ENCODE measurements around the gene EIF2D. TPM values are rescaled to one million over a fixed set of nuclear protein-coding genes. Genes with fewer than 3 reads are reported as not detected.
A peak's percentile ranks its signal among the peaks of the same experiment; 100 is the strongest.

Gene EIF2D
- total RNA-seq, 6 donors from 2014 or later: 32.6 to 84.9 (median 45.4) TPM

- Histone ChIP-seq H3K4me3 (peak overlapping the region in 1 of 4 donors; percentile 80), H3K4me1 (peaks cover 9 to 34% (median 20%) of the 10 kb centered on the region in 4 donors), H3K27ac (no peak overlapping the region), H3K9me3 (no peaks in the 10 kb centered on the region), H3K27me3 (no peaks in the 10 kb centered on the region), H3K36me3 (no peaks in the 10 kb centered on the region)
- TF ChIP-seq CTCF (IDR thresholded peaks at IDR 0.05): no peak
- TF ChIP-seq EP300 (IDR thresholded peaks at IDR 0.05): no peak
- TF ChIP-seq POLR2AphosphoS5 (IDR thresholded peaks at IDR 0.05): no peak
- no peak for TF ChIP-seq POLR2A (IDR thresholded peaks at IDR 0.05)
- WGBS, 2 donors: 56 to 61% methylated on average over 4 of the region's 4 CpGs
- no peak for DNase-seq
- ATAC-seq (ENCODE audit: low FRiP score in 2 of 2): no peak
Observed at GRCh38 chr1:206636671-206637070, 24.4 kb upstream of the EIF2D start.

GRCh38 chr1:206635978-206636345 lies 23.7 kb upstream of the EIF2D start:
- ATAC-seq (ENCODE audit: low FRiP score in 2 of 2) (no peak), DNase-seq (no peak)
- WGBS, 2 donors: 6% methylated on average over 11 to 14 of the region's 14 CpGs
- TF ChIP-seq EP300 (IDR thresholded peaks at IDR 0.05): no peak
- no peak for TF ChIP-seq CTCF (IDR thresholded peaks at IDR 0.05)
- no peak for TF ChIP-seq POLR2A (IDR thresholded peaks at IDR 0.05)
- TF ChIP-seq POLR2AphosphoS5 (IDR thresholded peaks at IDR 0.05): no peak
- H3K4me1 ChIP-seq: peaks cover 9 to 37% (median 20%) of the 10 kb centered on the region in 4 donors
- H3K27me3 ChIP-seq: no peaks in the 10 kb centered on the region
- H3K27ac ChIP-seq: peak overlapping the region; percentile 75 to 88 (median 80)
- H3K9me3 ChIP-seq: no peaks in the 10 kb centered on the region
- H3K36me3 ChIP-seq: no peaks in the 10 kb centered on the region
- H3K4me3 ChIP-seq: peak overlapping the region; percentile 79 to 91 (median 80)

- TF ChIP-seq CTCF (IDR thresholded peaks at IDR 0.05) (peak in 5 of 6 experiments; percentile 16 to 32 (median 31)), POLR2AphosphoS5 (IDR thresholded peaks at IDR 0.05) (peak; percentile 96 to 99), EP300 (IDR thresholded peaks at IDR 0.05) (peak in 1 of 4 donors; percentile 55), POLR2A (IDR thresholded peaks at IDR 0.05) (peak in 3 of 4 donors; percentile 78 to 95 (median 80))
- 1% methylated on average over 19 to 42 of the region's 84 CpGs for WGBS, 2 donors
- H3K4me3 ChIP-seq: peak within 1 kb of the TSS; percentile 79 to 91 (median 80)
Observed at GRCh38 chr1:206635080-206635977, 23.1 kb upstream of the EIF2D start, which contains the start of gene DYRK3. Gene DYRK3, plus strand, starts transcription at chr1:206635536. Its CDS starts 168 bp downstream, at chr1:206635704.

GRCh38 chr1:206634365-206635079 lies 22.3 kb upstream of the EIF2D start:
- Histone ChIP-seq H3K4me3 (peak overlapping the region in 3 of 4 donors; percentile 79 to 91 (median 80)), H3K27me3 (no peaks in the 10 kb centered on the region), H3K4me1 (peaks cover 9 to 39% (median 20%) of the 10 kb centered on the region in 4 donors), H3K36me3 (no peaks in the 10 kb centered on the region), H3K27ac (peak overlapping the region; percentile 75 to 88 (median 80)), H3K9me3 (no peaks in the 10 kb centered on the region)
- peak; percentile 85 to 89 for ATAC-seq (ENCODE audit: low FRiP score in 2 of 2)
- TF ChIP-seq CTCF (IDR thresholded peaks at IDR 0.05) (peak; percentile 66 to 80 (median 74)), POLR2AphosphoS5 (IDR thresholded peaks at IDR 0.05) (no peak)
- peak in 1 of 2 donors; percentile 95 for DNase-seq
- 6% methylated on average over 19 to 26 of the region's 26 CpGs for WGBS, 2 donors

More at GRCh38 chr1:206635080-206635977, 23.1 kb upstream of the EIF2D start, which contains the start of gene DYRK3:
- Histone ChIP-seq H3K27ac (peak within 1 kb of the TSS; percentile 75 to 88 (median 80)), H3K27me3 (no peaks in the 10 kb centered on the region), H3K9me3 (no peaks in the 10 kb centered on the region), H3K36me3 (no peaks in the 10 kb centered on the region), H3K4me1 (peaks cover 9 to 39% (median 20%) of the 10 kb centered on the region in 4 donors)
- DNase-seq (peak; percentile 98 to 99), ATAC-seq (ENCODE audit: low FRiP score in 2 of 2) (peak; percentile 98)

Measured in upper lobe of left lung (tissue), 6 donors.